Right atrium auricular region (tissue), 2 donors: Measurements from ENCODE around the gene SVBP. TPM values are rescaled to one million over a fixed set of nuclear protein-coding genes. Genes with fewer than 3 reads are reported as not detected.
A peak's percentile ranks its signal among the peaks of the same experiment; 100 is the strongest.

Experiments
- DNase-seq: peaks from one replicate; pipeline ENCODE4 v3.0.0-alpha.2; 2019; ENCODE audit warnings: low spot score
- H3K27ac ChIP-seq, 2 donors: fragments of 200-600 bp; sonication (generic); 1 replicate in 1 of 2; 2 replicates in 1 of 2; pipeline ENCODE4 v1.5.1; 2016 to 2019
- H3K27me3 ChIP-seq, 2 donors: fragments of 200-600 bp; sonication (generic); one replicate each; pipeline versions ENCODE4 v1.5.1 to v1.6.0; 2017 to 2019
- H3K36me3 ChIP-seq: fragments of 200-600 bp; sonication (generic); one replicate; pipeline ENCODE4 v1.5.1; 2016
- H3K4me1 ChIP-seq, 2 donors: fragments of 200-600 bp; sonication (generic); one replicate each; pipeline versions ENCODE4 v1.5.1 to v1.6.0; 2017 to 2019
- H3K4me3 ChIP-seq, 2 donors: fragments of 200-600 bp; sonication (generic); 1 replicate in 1 of 2; 2 replicates in 1 of 2; pipeline ENCODE4 v1.5.1; 2017 to 2019; ENCODE audit warnings: mild to moderate bottlenecking in 1 of 2, moderate library complexity in 1 of 2
- H3K9me3 ChIP-seq, 2 donors: fragments of 200-600 bp; sonication (generic); one replicate each; pipeline ENCODE4 v1.5.1; 2019
- total RNA-seq, 2 donors: library from RNA; depleted of rRNA; stranded (reverse); fragments of >200 nt; gene quantifications; one replicate each; pipeline ENCODE4 v1.1.0, GENCODE V29; 2016
- TF ChIP-seq, protein P1 (sequence below), 2 donors: fragments of 200-600 bp; sonication (generic); IDR thresholded peaks; one replicate each; pipeline ENCODE4 v1.5.1; 2019; ENCODE audit warnings: antibody characterized with exemption in 2 of 2

SVBP gene
- total RNA-seq, 2 donors from 2014 or later = 14.5 to 22.1 TPM

GRCh38 chr1:42780176-42780575 lies 37.0 kb downstream of the SVBP start:
- Histone ChIP-seq H3K27me3 (no peaks in the 10 kb centered on the region), H3K4me3 (no peak overlapping the region), H3K27ac (no peak overlapping the region), H3K9me3 (no peaks in the 10 kb centered on the region), H3K4me1 (peaks cover 0 to 5% of the 10 kb centered on the region in 2 donors), H3K36me3 (peaks cover 27% of the 10 kb centered on the region)
- TF ChIP-seq, protein P1, sequence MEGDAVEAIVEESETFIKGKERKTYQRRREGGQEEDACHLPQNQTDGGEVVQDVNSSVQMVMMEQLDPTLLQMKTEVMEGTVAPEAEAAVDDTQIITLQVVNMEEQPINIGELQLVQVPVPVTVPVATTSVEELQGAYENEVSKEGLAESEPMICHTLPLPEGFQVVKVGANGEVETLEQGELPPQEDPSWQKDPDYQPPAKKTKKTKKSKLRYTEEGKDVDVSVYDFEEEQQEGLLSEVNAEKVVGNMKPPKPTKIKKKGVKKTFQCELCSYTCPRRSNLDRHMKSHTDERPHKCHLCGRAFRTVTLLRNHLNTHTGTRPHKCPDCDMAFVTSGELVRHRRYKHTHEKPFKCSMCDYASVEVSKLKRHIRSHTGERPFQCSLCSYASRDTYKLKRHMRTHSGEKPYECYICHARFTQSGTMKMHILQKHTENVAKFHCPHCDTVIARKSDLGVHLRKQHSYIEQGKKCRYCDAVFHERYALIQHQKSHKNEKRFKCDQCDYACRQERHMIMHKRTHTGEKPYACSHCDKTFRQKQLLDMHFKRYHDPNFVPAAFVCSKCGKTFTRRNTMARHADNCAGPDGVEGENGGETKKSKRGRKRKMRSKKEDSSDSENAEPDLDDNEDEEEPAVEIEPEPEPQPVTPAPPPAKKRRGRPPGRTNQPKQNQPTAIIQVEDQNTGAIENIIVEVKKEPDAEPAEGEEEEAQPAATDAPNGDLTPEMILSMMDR (IDR thresholded peaks at IDR 0.05) = no peak
- no peak for DNase-seq

DNA sequence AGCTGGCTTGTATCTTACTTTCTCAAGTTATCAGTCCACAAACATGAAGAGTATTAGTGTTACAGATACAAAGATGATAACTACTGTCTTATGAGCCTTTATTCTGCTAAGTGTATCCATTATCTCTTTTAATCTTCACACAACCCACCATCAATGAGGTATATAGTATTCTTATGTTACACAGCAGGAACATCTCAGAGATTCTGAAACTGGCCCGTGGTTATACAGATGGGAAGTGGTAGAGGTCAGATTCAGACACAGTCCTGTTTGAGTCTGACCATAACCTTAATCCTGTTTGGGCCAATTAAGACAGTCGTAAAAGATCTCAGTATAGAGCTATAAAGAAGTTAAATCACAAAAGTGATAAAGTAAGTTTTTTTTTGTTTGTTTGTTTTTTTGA lies 37.5 kb downstream of the SVBP start:
- Histone ChIP-seq H3K27ac (no peak overlapping the region), H3K4me3 (no peak overlapping the region), H3K4me1 (peaks cover 0 to under 1% of the 10 kb centered on the region in 2 donors), H3K36me3 (peaks cover 31% of the 10 kb centered on the region), H3K9me3 (no peaks in the 10 kb centered on the region), H3K27me3 (no peaks in the 10 kb centered on the region)
- TF ChIP-seq, protein P1 (IDR thresholded peaks at IDR 0.05) = no peak
- DNase-seq = no peak

- TF ChIP-seq, protein P1 (IDR thresholded peaks at IDR 0.05) = peak; percentile 37 to 66
These were observed 39.3 kb downstream of the SVBP start for GRCh38 chr1:42777852-42778251.

GRCh38 chr1:42776502-42776901 lies 40.7 kb downstream of the SVBP start:
- Histone ChIP-seq H3K36me3 (peaks cover 41% of the 10 kb centered on the region), H3K9me3 (no peaks in the 10 kb centered on the region), H3K4me3 (no peak overlapping the region), H3K27ac (no peak overlapping the region), H3K4me1 (no peaks in the 10 kb centered on the region), H3K27me3 (no peaks in the 10 kb centered on the region)
- TF ChIP-seq, protein P1 (IDR thresholded peaks at IDR 0.05) = no peak
- DNase-seq = no peak

More at GRCh38 chr1:42777852-42778251, 39.3 kb downstream of the SVBP start:
- Histone ChIP-seq H3K4me3 (no peak overlapping the region), H3K4me1 (no peaks in the 10 kb centered on the region), H3K36me3 (peaks cover 41% of the 10 kb centered on the region), H3K27me3 (no peaks in the 10 kb centered on the region), H3K27ac (no peak overlapping the region), H3K9me3 (no peaks in the 10 kb centered on the region)
- no peak for DNase-seq

DNA sequence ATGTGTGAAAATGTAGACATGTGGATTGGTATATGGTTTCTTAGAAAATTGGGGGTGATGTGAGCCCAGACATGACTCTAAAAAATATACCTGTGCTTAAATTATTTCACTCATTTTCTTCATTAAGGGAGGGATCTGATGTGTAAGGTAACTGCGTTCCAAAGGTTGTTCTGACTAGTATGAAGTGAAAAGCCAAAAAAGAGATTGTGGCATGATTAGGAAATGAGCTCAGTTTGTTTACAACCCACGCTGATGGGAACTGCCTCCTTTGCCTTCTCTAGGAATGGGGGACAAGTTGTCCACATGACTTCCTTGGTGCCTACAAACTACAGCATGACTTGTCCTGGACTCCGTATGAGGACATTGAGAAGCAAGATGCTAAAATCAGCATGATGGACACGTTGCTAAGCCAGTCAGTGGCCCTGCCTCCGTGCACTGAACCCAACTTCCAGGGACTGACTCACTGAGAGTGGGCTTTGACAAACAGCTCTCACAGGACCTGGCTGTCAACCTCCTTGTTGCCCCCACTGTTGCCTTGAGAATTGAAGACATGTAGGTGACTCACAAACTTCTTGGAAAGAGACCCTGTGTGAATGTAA lies 42.2 kb downstream of the SVBP start:
- peaks cover 41% of the 10 kb centered on the region for H3K36me3 ChIP-seq
- DNase-seq = no peak
- no peaks in the 10 kb centered on the region for H3K9me3 ChIP-seq
- no peak overlapping the region for H3K27ac ChIP-seq
- TF ChIP-seq, protein P1 (IDR thresholded peaks at IDR 0.05) = no peak
- H3K27me3 ChIP-seq = no peaks in the 10 kb centered on the region
- no peaks in the 10 kb centered on the region for H3K4me1 ChIP-seq
- H3K4me3 ChIP-seq = no peak overlapping the region

- DNase-seq = no peak
- no peaks in the 10 kb centered on the region for H3K27me3 ChIP-seq
- H3K4me1 ChIP-seq = peaks cover 0 to 13% of the 10 kb centered on the region in 2 donors
- TF ChIP-seq, protein P1 (IDR thresholded peaks at IDR 0.05) = no peak
- H3K27ac ChIP-seq = no peak overlapping the region
- H3K9me3 ChIP-seq = no peaks in the 10 kb centered on the region
- peaks cover 41% of the 10 kb centered on the region for H3K36me3 ChIP-seq
- H3K4me3 ChIP-seq = no peak overlapping the region
These were observed 43.8 kb downstream of the SVBP start for GRCh38 chr1:42773420-42773819.
